ENCODE measurements around the gene AK3.
A peak's percentile ranks its signal among the peaks of the same experiment; 100 is the strongest.
"Not testable (repeated sequence)": the region's sequence is repeated elsewhere in the genome, so short reads cannot be mapped to it uniquely, and the experiment has no call there.

AK3 gene

GRCh38 chr9:4666042-4666699 lies 74.8 kb downstream of the AK3 start, which contains the start of gene SPATA6L:
TSS of gene SPATA6L (minus strand) at chr9:4666480. CDS start at chr9:4666250, 230 bp downstream.
- no peak for DNase-seq (ENCODE audit: low read depth in 2 of 2)

- no peak for DNase-seq (ENCODE audit: low read depth in 2 of 2)
Observed at GRCh38 chr9:4665357-4665756, 75.6 kb downstream of the AK3 start.

- no peak for DNase-seq (ENCODE audit: low read depth in 2 of 2)
Observed at GRCh38 chr9:4663956-4664355, 77.0 kb downstream of the AK3 start.

GRCh38 chr9:4662989-4663792 lies 77.8 kb downstream of the AK3 start:
- no peak for DNase-seq (ENCODE audit: low read depth in 2 of 2)

- DNase-seq (ENCODE audit: low read depth in 2 of 2) = peak; percentile 45 to 47
Observed at GRCh38 chr9:4662108-4662988, 78.7 kb downstream of the AK3 start, which contains the start of gene PLPP6. TSS of gene PLPP6 (plus strand) at chr9:4662294. CDS start at chr9:4662376, 82 bp downstream.

GRCh38 chr9:4661611-4662010 lies 79.4 kb downstream of the AK3 start:
- no peak for DNase-seq (ENCODE audit: low read depth in 2 of 2)

GRCh38 chr9:4661165-4661564 lies 79.8 kb downstream of the AK3 start:
- DNase-seq (ENCODE audit: low read depth in 2 of 2) = no peak

- DNase-seq (ENCODE audit: low read depth in 2 of 2) = not testable (repeated sequence)
Observed at GRCh38 chr9:4660665-4661064, 80.3 kb downstream of the AK3 start.

Data from stimulated activated CD8-positive, alpha-beta memory T cell treated with anti-CD3 and anti-CD28 coated beads, Interleukin-7, amount 100 ng/mL, for 1 hour (primary cell).